ENCODE data around the gene BTNL2.
"Not testable (repeated sequence)": the region's sequence is repeated elsewhere in the genome, so short reads cannot be mapped to it uniquely, and the experiment has no call there.

The BTNL2 gene, protein sequence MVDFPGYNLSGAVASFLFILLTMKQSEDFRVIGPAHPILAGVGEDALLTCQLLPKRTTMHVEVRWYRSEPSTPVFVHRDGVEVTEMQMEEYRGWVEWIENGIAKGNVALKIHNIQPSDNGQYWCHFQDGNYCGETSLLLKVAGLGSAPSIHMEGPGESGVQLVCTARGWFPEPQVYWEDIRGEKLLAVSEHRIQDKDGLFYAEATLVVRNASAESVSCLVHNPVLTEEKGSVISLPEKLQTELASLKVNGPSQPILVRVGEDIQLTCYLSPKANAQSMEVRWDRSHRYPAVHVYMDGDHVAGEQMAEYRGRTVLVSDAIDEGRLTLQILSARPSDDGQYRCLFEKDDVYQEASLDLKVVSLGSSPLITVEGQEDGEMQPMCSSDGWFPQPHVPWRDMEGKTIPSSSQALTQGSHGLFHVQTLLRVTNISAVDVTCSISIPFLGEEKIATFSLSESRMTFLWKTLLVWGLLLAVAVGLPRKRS

DNA sequence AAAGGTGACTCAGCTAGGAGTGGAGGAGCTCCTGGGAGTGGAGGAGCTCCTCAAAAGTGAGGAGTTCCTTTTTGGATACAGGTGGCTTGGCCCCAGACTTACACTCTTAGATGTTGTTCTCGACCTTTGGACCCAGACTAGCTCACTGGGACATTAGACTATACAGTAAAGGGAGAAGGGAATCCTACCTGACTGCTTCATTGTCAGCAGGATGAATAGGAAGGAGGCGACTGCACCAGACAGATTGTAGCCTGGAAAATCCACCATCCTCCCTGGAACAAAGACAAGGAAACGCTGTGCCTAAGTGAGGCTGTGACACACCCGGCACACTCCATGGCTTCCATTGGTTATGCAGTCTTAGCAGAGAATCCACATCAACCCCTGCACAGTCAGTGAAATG is at the start of gene BTNL2:
TSS of gene BTNL2 (minus strand) at position 325 of the 400 bp plus-strand sequence. CDS start at position 267, 58 bp downstream.
- no peak for DNase-seq

DNA sequence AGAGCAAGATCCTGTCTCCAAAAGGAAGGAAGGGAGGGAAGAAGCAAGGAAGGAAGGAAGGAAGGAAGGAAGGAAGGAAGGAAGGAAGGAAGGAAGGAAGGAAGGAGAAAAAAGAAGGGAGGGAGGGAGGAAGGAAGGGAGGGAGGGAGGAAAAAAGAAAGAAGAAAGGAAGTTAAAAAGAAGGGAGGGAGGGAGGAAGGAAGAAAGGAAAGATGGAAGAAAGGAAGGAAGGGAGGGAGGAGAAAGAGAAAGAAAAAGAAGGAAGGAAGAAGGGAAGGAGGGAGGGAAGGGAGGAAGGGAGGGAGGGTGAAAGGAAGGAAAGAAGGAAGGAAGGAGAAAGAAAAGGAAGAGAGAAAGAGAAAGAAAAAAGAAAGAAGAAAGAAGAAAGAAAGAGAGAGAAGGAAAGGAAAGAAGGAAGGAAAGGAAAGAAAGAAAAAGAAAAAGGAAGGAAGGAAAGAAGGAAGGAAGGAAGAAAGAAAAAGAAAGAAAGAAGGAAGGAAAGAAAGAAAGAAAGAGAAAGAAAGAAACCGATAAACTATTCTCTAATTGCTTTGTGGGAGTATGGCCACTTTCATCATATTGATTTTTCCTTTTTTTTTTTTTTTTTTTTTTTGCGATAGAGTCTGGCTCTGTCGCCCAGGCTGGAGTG is 42.2 kb upstream of the BTNL2 start:
- no peak for DNase-seq

DNA sequence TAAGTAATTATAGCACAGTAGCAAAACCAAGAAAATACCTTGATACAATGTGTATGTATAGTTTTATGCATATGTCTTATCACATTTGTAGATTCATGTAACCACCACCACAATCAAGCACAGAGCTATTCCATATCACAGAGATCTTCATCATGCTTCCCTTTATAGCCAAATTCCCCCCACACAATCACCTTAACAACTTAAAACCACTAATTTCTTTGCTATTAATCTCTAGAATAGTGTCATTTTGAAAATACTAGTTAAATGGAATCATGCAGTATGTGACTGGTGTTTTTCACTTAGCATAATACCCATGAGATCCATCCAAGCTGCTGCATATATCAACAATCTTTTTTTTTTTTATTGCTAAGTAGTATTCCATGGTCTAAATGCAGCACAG is 41.0 kb upstream of the BTNL2 start:
- DNase-seq: no peak

DNA sequence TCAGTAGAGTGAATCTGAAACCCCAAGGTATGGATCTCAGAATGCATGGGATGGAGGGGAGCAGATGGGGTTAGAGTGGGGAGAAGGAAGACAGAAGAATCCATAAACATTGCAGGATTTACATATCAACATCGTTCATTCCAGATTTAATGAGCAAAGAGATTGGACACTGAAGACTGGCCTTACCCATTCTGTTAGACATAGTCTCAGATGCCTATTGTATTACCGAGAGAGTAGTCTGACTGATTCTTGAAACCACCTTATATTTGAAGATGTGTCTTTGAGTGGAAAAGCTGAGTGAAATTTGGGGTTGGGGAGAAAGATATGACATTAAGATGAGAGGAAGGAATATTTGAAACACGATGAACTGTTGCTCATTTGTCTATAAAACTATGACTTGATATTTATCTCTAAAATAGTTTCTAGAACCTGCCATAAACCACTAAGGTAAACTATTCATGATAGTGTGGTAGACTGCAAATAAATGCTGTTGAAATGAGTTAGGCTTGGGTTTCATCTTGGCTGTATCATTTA is 38.4 kb upstream of the BTNL2 start:
- no peak for DNase-seq

DNA sequence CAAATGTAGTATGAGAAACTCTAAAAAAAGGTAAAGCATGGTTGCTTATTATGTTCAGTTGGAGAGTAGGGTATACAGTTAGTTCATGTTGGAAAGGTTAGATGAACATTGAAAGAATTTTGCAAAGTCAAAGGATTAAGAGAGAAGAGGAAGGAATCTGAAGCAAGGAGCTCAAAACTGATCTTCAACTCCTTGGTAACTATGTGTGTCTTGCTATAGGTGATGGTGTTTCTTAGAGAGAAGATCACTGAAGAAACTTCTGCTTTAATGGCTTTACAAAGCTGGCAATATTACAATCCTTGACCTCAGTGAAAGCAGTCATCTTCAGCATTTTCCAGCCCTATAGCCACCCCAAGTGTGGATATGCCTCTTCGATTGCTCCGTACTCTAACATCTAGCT is 37.5 kb upstream of the BTNL2 start:
- no peak for DNase-seq

DNA sequence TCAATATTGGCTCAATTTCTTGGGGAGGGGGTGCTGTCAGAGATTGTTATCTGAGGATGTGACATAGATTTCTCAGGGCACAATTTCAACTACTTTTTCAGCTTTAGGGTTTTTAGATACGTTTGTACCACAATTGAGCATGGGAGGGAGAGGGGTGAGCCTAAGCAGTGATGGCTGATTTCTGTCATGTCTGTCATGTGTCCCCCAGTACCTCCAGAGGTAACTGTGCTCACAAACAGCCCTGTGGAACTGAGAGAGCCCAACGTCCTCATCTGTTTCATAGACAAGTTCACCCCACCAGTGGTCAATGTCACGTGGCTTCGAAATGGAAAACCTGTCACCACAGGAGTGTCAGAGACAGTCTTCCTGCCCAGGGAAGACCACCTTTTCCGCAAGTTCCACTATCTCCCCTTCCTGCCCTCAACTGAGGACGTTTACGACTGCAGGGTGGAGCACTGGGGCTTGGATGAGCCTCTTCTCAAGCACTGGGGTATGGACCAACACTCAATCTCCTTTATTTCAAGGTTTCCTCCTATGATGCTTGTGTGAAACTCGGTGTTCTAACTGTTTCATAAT is 36.1 kb upstream of the BTNL2 start:
- no peak for DNase-seq

DNA sequence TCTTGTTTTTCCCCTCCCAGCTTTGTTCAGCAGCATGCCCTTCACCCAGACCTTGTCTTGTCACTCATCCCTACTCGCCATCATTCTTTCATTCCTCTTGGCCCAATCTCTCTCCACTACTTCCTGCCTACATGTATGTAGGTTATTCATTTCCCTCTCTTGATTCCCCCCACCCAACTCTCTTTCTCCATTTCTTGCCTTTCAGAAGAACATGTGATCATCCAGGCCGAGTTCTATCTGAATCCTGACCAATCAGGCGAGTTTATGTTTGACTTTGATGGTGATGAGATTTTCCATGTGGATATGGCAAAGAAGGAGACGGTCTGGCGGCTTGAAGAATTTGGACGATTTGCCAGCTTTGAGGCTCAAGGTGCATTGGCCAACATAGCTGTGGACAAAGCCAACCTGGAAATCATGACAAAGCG is 35.3 kb upstream of the BTNL2 start:
- DNase-seq: no peak

DNA sequence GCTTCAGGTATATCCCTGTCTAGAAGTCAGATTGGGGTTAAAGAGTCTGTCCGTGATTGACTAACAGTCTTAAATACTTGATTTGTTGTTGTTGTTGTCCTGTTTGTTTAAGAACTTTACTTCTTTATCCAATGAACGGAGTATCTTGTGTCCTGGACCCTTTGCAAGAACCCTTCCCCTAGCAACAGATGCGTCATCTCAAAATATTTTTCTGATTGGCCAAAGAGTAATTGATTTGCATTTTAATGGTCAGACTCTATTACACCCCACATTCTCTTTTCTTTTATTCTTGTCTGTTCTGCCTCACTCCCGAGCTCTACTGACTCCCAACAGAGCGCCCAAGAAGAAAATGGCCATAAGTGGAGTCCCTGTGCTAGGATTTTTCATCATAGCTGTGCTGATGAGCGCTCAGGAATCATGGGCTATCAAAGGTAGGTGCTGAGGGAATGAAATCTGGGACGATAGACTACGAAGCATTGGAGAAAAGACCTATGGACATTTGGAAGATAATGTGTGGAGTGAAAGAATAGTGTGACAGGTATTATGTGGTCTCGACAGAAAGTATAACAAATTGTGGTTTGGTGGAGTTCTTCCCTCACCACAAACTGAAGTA is 32.7 kb upstream of the BTNL2 start, which contains the start of gene HLA-DRA:
TSS of gene HLA-DRA (plus strand) at position 286 of the 613 bp plus-strand sequence. CDS start at position 350, 64 bp downstream.
- DNase-seq: no peak

DNA sequence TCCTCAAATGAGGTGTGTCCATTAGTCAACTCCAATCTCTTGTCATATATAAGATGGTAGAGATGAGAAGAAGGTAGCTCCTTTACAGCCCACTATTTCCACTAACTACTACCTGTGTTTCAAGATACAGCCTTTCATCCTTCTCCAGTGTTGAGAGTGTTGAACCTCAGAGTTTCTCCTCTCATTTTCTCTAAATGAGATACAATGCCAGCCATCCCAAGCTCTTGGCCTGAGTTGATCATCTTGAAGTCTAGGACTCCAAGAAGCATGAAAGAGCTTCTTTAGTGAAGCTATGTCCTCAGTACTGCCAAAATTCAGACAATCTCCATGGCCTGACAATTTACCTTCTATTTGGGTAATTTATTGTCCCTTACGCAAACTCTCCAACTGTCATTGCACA is 32.2 kb upstream of the BTNL2 start:
- no peak for DNase-seq

DNA sequence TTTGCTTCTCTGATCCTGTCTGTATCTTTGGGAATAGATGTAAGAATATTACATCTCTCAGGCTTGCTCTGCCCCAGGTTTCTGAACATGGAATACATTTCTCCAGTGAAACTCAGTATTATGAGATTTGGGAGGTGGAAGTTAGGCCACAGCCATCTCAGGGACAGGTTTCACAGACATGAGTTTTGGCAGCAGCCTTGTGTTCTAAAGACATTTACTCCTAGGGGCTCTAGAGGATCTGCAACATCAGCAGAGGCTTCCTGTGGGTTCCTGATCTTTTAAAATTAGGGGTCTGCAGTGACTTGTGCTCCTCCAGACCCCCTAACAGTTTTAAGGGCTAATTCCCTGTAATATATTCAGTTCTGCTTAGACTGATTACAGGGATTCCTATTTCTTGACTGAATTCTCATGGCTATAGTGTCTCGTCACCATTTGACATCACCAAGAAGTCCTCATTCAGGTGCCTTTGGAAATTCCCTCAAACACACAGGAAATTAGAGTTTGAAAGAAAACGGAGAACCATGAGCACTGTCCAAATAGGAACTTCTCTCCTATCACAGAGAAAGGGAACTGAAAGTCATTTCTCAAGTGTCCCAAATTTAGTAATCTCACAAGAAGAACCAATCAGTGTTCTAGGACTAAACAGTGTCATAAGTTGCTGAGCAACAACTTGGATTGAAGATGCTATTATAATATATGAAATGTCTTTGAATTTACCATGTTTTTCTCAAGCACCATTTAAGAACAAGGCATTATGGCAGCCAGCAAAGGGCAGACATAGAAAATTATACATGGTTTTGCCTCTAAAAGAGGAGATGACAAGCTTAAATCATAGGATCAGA is 30.2 kb upstream of the BTNL2 start:
- no peak for DNase-seq

DNA sequence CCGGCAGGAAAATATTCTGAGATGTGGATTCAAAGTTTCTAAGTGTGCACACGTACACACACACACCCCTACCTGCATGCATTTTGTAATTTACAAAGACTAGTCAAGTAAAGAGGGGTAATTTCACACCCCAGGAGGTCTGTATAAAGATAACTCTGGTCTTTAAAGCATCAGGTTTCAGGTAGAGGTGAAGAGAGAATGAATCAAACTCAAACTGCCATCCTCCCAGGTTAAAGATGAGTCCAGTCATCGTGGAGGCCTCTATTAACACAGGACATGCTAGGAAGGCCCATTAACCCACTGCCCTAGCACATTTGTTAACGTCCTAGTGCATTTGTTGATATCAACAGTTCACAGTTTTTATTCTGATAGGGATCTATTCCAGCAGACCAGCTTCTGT is 29.2 kb upstream of the BTNL2 start:
- no peak for DNase-seq

DNA sequence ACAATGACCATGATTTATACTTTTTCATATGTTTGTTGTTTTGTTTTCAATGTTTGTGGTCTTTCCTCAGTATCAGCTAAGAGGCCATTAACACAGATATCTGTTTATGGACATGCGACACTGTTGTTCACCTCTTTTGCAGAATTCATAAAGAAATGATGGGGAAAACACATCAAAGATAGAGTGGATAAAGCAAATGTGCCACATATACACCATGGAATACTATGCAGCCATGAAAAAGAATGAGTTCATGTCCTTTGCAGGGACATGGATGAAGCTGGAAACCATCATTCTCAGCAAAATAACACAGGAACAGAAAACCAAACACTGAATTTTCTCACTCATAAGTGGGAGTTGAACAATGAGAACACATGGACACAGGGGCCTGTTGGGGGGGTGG is 27.0 kb upstream of the BTNL2 start:
- not testable (repeated sequence) for DNase-seq

DNA sequence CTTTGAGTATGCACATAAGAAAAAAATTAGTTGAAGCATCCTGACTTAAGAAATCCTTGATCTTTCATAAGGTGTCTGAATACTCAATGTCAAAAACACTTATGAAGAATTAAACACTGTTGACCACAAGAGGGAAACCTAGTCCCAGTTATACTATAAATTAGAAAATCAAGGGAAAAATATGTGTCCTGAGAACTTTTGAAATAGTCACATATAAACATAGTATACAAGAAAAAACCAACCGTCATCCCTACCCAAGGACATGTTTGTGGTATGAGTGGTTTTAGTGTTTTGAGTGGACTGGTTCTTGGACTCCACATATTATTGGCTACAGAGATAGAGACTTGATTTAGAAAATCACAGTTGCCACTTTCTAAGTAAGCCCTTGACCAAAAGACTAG is 25.1 kb upstream of the BTNL2 start:
- no peak for DNase-seq

DNA sequence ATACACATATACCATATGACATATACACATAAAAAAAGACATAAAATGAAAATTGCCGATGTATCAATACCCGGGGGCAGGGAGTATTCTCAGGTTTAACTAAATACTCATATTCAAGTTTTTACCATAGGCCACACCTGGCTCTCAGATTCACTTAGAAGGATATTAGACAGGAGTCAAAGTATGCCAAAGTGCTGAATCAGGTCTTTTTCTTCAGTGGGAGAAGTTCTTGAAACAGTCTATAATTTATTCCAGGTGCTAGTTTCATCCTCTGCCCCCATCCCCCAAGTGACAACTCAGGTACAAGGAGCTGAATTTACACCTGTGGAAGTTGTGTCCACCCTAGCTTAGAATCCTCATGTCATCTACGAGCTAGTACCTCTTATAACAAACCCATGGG is 24.2 kb upstream of the BTNL2 start:
- DNase-seq: no peak

DNA sequence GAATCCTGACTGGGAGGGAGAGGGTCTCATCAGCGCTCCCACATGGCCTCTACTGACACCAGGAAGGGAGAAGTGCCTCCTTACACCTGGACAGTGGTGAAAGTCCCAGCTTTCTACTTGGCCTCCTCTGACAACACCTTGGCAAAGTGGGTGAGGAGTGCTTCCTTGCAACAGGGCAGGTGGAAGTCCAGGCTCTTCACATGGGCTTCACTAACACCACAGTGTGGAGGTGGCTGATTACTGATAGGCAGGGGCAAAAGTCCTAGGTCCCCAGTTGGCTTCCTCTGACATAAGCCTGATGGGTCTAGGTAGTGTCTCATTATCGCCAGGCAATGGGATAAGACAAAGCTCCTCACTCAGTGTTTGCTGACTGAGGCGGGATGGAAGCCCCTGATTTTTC is 23.2 kb upstream of the BTNL2 start:
- DNase-seq: no peak

DNA sequence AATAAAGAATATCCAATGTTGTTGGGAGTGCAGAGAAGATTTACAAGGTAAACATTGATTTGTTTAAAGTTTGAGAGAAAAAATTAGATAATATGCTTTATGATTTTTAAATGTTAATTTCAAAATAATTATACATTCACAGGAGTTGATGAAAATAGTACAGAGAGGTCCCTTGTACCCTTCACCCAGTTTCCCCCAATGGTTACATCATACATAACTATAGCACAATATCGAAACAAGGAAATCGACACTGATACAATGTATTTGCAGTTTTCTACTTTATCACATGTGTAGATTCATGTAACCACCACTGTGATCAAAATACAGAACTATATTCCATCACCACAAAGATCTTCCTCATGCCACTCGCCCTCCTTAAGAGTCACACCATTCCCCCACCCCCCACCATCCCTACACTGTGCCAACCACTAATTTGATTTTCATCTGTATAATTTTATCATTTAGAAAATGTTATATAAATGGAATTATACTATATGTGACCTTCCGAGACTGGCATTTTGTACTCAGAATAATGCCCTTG is 21.0 kb upstream of the BTNL2 start:
- no peak for DNase-seq

DNA sequence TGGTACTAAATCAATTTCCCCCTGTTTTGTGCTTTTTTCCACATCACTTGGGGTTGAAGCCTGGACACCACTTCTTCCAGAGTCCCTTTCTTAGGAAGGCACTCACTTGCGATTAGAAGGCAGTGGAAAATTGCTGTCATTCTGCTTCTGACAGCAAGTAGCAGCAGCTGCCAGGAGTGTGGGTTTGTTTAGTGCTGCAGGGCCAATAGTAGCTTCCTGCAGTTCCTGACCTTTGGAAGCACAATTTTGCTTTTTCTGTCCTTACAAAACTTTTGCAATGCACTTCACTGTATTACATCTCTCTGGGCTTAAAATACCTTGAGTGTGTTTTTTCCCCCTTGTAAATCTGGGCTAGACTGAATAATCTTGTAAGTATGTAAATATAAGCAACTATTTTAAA is 20.2 kb upstream of the BTNL2 start:
- DNase-seq: no peak

DNA sequence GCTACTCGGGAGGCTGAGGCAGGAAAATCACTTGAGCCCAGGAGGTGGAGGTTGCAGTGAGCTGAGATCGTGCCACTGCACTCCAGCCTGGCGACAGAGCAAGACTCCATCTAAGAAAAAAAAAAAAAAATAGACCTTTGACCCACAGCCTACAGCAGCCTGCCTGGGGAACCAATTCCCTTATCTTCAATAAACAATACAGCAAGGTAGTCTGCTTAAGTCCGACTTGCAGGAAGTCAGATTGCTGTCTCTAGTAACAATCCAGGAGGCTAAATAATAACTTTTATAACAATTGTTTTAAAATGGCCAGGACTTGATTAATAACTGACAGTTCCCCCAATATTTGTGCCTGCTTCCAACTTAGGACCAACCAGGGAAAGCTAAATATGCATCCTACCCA is 19.4 kb upstream of the BTNL2 start:
- DNase-seq: no peak

DNA sequence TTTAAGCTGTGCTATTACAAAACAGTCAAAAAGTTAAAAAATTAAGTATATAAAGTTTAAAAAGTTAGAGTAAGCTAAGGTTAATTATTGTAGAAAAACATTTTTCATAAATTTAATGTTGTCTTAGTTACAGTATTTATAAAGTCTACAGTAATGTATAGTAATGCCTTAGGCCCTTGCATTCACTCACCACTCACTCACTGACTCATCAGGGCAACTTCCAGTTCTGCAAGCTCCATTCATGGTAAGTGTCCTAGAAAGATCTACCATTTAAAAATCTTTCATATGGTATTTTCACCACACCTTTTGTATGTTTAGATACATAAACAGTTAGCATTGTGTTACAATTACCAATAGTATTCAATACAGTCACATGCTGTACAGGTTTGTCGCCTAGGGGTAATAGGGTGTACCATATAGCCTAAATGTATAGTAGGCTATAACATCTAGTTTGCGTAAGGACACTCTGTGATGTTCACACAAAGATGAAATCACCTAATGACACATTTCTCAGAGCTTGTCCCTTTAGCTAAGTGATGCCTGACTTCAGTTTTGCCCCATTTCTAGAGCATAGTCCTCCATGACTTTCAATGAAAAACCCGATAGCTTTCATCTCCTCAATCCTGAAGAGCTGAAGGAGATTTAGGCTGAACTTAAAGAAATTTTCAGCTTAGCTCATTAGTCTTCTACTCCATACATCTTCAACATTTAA is 17.8 kb upstream of the BTNL2 start:
- DNase-seq: no peak

DNA sequence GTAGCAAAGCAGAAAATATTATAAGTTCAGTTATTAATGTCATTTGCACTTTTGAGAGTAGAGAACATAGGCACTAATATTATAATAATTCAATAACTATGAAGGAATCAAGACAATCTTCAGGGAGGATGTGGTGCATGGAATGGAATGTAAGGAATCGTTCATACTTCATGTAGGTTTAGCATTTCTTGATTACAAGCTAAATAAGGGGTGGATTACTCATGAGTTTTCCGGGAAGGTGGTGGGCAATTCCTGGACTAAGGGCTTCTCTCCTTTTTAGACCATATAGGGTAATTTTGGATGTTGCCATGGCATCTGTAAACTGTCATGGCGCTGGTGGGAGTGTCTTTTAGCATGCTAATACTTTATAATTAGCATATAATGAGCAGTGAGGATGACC is 9.1 kb upstream of the BTNL2 start:
- DNase-seq: no peak

DNA sequence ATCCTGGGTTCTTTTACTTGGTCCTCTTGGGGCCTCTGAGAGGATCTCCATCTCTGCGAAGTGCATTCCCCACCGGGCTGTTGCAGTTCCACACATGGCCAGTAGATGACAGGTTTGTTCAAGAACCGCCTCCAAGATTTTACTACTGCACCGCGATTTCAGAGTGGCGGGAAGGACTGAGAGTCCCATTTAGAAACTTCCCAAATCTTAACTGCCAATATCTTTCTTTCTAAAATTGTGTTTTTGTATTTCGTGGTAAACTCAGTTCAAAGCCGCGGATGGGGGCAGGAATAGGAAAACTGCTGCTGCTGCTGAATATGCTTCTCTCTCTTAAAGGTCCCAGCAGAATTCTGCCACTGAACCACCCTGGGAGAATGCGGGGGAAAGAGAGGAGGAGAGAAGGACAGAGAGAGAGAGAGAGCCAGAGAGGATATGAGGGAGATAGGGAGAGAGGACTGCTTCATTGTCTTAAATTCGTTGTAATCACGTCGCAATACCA is 8.6 kb upstream of the BTNL2 start:
- peak; percentile 61 for DNase-seq

Data from activated effector memory CD4-positive, alpha-beta T cell treated with Interleukin-2 at 50 U/mL for 16 hours (primary cell).